H9 (cell line): ENCODE measurements around the gene CDK5R2. TPM values are rescaled to one million over a fixed set of nuclear protein-coding genes. Genes with fewer than 3 reads are reported as not detected.

Experiments used
- DNase-seq: peaks from one replicate; pipeline ENCODE4 v3.0.0-alpha.2; 2017
- H2AFZ ChIP-seq: one replicate; pipeline ENCODE4 v1.6.1; 2013; ENCODE audit warnings: mild to moderate bottlenecking, low read length, control low read depth, moderate library complexity
- H2AK5ac ChIP-seq: 2 replicates; pipeline ENCODE4 v1.6.1; 2013; ENCODE audit warnings: low read length, control low read depth, mixed read lengths; ENCODE audit not compliant: insufficient read length
- H2BK120ac ChIP-seq: one replicate; pipeline ENCODE4 v1.6.1; 2013; ENCODE audit warnings: low read depth, mild to moderate bottlenecking, low read length, control low read depth, inconsistent platforms; ENCODE audit not compliant: poor library complexity, severe bottlenecking
- H2BK12ac ChIP-seq: 2 replicates; pipeline ENCODE4 v1.6.1; 2013; ENCODE audit warnings: low read length, control low read depth, mixed read lengths, low read depth; ENCODE audit not compliant: insufficient read length
- H2BK15ac ChIP-seq: 2 replicates; pipeline ENCODE4 v1.6.1; 2013; ENCODE audit warnings: low read depth, low read length, control low read depth
- H2BK20ac ChIP-seq: one replicate; pipeline ENCODE4 v1.6.1; 2013; ENCODE audit warnings: low read depth, mild to moderate bottlenecking, low read length, control low read depth, inconsistent platforms; ENCODE audit not compliant: poor library complexity, severe bottlenecking
- H2BK5ac ChIP-seq: 2 replicates; pipeline ENCODE4 v1.6.1; 2013; ENCODE audit warnings: low read length, control low read depth, mixed read lengths; ENCODE audit not compliant: insufficient read length
- H3K14ac ChIP-seq: 2 replicates; pipeline ENCODE4 v1.6.1; 2013; ENCODE audit warnings: low read length, control low read depth; ENCODE audit not compliant: insufficient read depth
- H3K18ac ChIP-seq: 2 replicates; pipeline ENCODE4 v1.6.1; 2013; ENCODE audit warnings: low read depth, mild to moderate bottlenecking, mixed read lengths, low read length, control low read depth; ENCODE audit not compliant: insufficient read length
- H3K23ac ChIP-seq: 2 replicates; pipeline ENCODE4 v1.6.1; 2013; ENCODE audit warnings: low read length, control low read depth, mixed read lengths, low read depth; ENCODE audit not compliant: insufficient read length
- H3K23me2 ChIP-seq: 2 replicates; pipeline ENCODE4 v1.6.1; 2013; ENCODE audit warnings: low read depth, mild to moderate bottlenecking, mixed read lengths, low read length, control low read depth; ENCODE audit not compliant: insufficient read length, poor library complexity, severe bottlenecking
- H3K27ac ChIP-seq: 2 replicates; pipeline ENCODE4 v1.5.1; 2013; ENCODE audit warnings: low read length, control low read depth, mixed read lengths, low read depth; ENCODE audit not compliant: insufficient read length
- H3K27me3 ChIP-seq: 2 replicates; pipeline ENCODE4 v1.6.1; 2013; ENCODE audit warnings: low read length, control low read depth, inconsistent platforms; ENCODE audit not compliant: insufficient read depth
- H3K4ac ChIP-seq: 2 replicates; pipeline ENCODE4 v1.6.1; 2013; ENCODE audit warnings: low read depth, mild to moderate bottlenecking, control low read depth, inconsistent platforms, low read length, moderate library complexity
- H3K4me1 ChIP-seq: 2 replicates; pipeline ENCODE4 v1.6.1; 2013; ENCODE audit warnings: low read length, control low read depth, inconsistent platforms; ENCODE audit not compliant: insufficient read depth
- H3K4me2 ChIP-seq: 2 replicates; pipeline ENCODE4 v1.6.1; 2013; ENCODE audit warnings: low read length, control low read depth, mixed read lengths; ENCODE audit not compliant: insufficient read length, insufficient read depth
- H3K56ac ChIP-seq: 2 replicates; pipeline ENCODE4 v1.6.1; 2013; ENCODE audit warnings: low read depth, mild to moderate bottlenecking, mixed read lengths, low read length, control low read depth; ENCODE audit not compliant: insufficient read length
- H3K79me1 ChIP-seq: 2 replicates; pipeline ENCODE4 v1.6.1; 2013; ENCODE audit warnings: low read depth, mild to moderate bottlenecking, moderate library complexity, low read length, control low read depth, inconsistent platforms; ENCODE audit not compliant: insufficient read depth, poor library complexity, severe bottlenecking
- H3K79me2 ChIP-seq: 2 replicates; pipeline ENCODE4 v1.6.1; 2013; ENCODE audit warnings: low read length, control low read depth, inconsistent platforms; ENCODE audit not compliant: insufficient read depth
- H3K9ac ChIP-seq: 2 replicates; pipeline ENCODE4 v1.6.1; 2013; ENCODE audit warnings: low read length, control low read depth, mixed read lengths; ENCODE audit not compliant: insufficient read length; ENCODE audit errors: extremely low read depth
- H3K9me3 ChIP-seq: one replicate; pipeline ENCODE4 v1.6.1; 2013; ENCODE audit warnings: low read depth, low read length, inconsistent platforms; ENCODE audit not compliant: control insufficient read depth
- H3T11ph ChIP-seq: one replicate; pipeline ENCODE4 v1.6.1; 2013; ENCODE audit warnings: mild to moderate bottlenecking, low read length, control low read depth, inconsistent platforms
- H4K20me1 ChIP-seq: one replicate; pipeline ENCODE4 v1.6.1; 2013; ENCODE audit not compliant: control insufficient read depth, insufficient read length, insufficient read depth
- H4K5ac ChIP-seq: 2 replicates; pipeline ENCODE4 v1.6.1; 2013; ENCODE audit warnings: low read depth, mild to moderate bottlenecking, mixed read lengths, low read length, control low read depth; ENCODE audit not compliant: insufficient read length
- H4K8ac ChIP-seq: replicated peaks from 2 replicates; pipeline ENCODE4 v1.6.1; 2013; ENCODE audit warnings: low read length, control low read depth, mixed read lengths, low read depth; ENCODE audit not compliant: insufficient read length
- H4K91ac ChIP-seq: 2 replicates; pipeline ENCODE4 v1.6.1; 2013; ENCODE audit warnings: low read depth, mild to moderate bottlenecking, moderate library complexity, mixed read lengths, low read length, control low read depth; ENCODE audit not compliant: insufficient read length
- H3K27ac Mint-ChIP-seq, 3 experiments: 2 replicates in 2 of 3; 3 replicates in 1 of 3; pipeline ENCODE4 v1.8.0; 2020 to 2021; ENCODE audit warnings: mixed read lengths in 3 of 3, mild to moderate bottlenecking in 1 of 3, moderate library complexity in 1 of 3
- H3K27me3 Mint-ChIP-seq: 2 replicates; pipeline ENCODE4 v1.8.0; 2021; ENCODE audit warnings: low read depth, mild to moderate bottlenecking, moderate library complexity, mixed read lengths
- H3K36me3 Mint-ChIP-seq, 3 experiments: 2 replicates in 2 of 3; 3 replicates in 1 of 3; pipeline ENCODE4 v1.8.0; 2020 to 2021; ENCODE audit warnings: low read depth in 3 of 3, mixed read lengths in 3 of 3; ENCODE audit not compliant: insufficient read depth in 1 of 3
- H3K4me1 Mint-ChIP-seq, 2 experiments: 2 replicates each; pipeline ENCODE4 v1.8.0; 2020; ENCODE audit warnings: mixed read lengths in 2 of 2
- H3K4me3 Mint-ChIP-seq, 2 experiments: 2 replicates in 1 of 2; 3 replicates in 1 of 2; pipeline ENCODE4 v1.8.0; 2020 to 2021; ENCODE audit warnings: mild to moderate bottlenecking in 2 of 2, mixed read lengths in 2 of 2, moderate library complexity in 1 of 2
- H3K9me3 Mint-ChIP-seq, 2 experiments: 2 replicates in 1 of 2; 3 replicates in 1 of 2; pipeline ENCODE4 v1.8.0; 2020; ENCODE audit warnings: mild to moderate bottlenecking in 2 of 2, mixed read lengths in 2 of 2, moderate library complexity in 1 of 2
- CTCF ChIP-seq: fragments of 200-600 bp; sonication (generic); conservative IDR thresholded peaks from 3 replicates; pipeline ENCODE4 v1.8.0; 2021; ENCODE audit warnings: antibody characterized with exemption, mild to moderate bottlenecking
- WGBS: extraction: QIAGEN DNeasy Blood & Tissue Kit; methylation state at CpG from one replicate; pipeline ENCODE4 v1.1.7; 2013; ENCODE audit warnings: missing lambda C conversion rate, low lambda C conversion rate, mixed read lengths; ENCODE audit not compliant: insufficient read length; ENCODE audit errors: extremely low coverage; 5-methylcytosine and 5-hydroxymethylcytosine counted together
- total RNA-seq: library from RNA; stranded (reverse); gene quantifications from 2 replicates; pipeline ENCODE4 v1.2.1, GENCODE V29; 2021

Gene CDK5R2
- total RNA-seq, 1 experiment from 2014 or later: 0.26 TPM

GRCh38 chr2:218944759-218945404 lies 14.6 kb upstream of the CDK5R2 start:
- Mint-ChIP-seq H3K4me3 (no peak overlapping the region), H3K27ac (no peak overlapping the region; a peak in 1 of 7 replicates), H3K36me3 (no peaks in the 10 kb centered on the region), H3K27me3 (peaks cover 44% of the 10 kb centered on the region), H3K9me3 (peaks cover 0 to 4% of the 10 kb centered on the region in 2 experiments; a peak in 1 of 5 replicates), H3K4me1 (no peaks in the 10 kb centered on the region)
- Histone ChIP-seq H2BK15ac (no peak overlapping the region), H4K8ac (no peak overlapping the region), H3K27me3 (no peaks in the 10 kb centered on the region), H3K27ac (no peak overlapping the region), H3K23me2 (no peaks in the 10 kb centered on the region), H4K20me1 (no peaks in the 10 kb centered on the region), H2AFZ (no peak overlapping the region), H3K14ac (no peak overlapping the region), H4K91ac (no peak overlapping the region), H2BK20ac (no peak overlapping the region), H3K23ac (no peak overlapping the region), H2BK5ac (no peak overlapping the region), H3T11ph (no peak overlapping the region), H4K5ac (no peak overlapping the region), H3K4me2 (no peak overlapping the region), H3K4me1 (no peaks in the 10 kb centered on the region; the same call in 1 of the 2 replicates), H3K79me2 (no peaks in the 10 kb centered on the region), H3K9me3 (no peaks in the 10 kb centered on the region), H3K79me1 (no peaks in the 10 kb centered on the region), H3K18ac (no peak overlapping the region), H2BK12ac (no peak overlapping the region), H3K56ac (no peak overlapping the region), H2BK120ac (no peak overlapping the region), H2AK5ac (no peak overlapping the region), H3K4ac (no peak overlapping the region), H3K9ac (no peak overlapping the region)
- no peak for DNase-seq
- no peak for TF ChIP-seq CTCF
- WGBS: no CpG with 5 or more reads among the region's 1 CpG
